SU-DHL-6 (cell line): ENCODE data around the gene TAPT1.

Source experiments
- H2AFZ ChIP-seq: fragments of 200-600 bp; sonication (generic); 2 replicates; pipeline ENCODE4 v1.6.1; 2014; ENCODE audit warnings: low read depth, mild to moderate bottlenecking, moderate library complexity, mixed read lengths, antibody characterized with exemption, low read length; ENCODE audit not compliant: severe bottlenecking
- H3F3A ChIP-seq: fragments of 200-600 bp; shearing (Covaris generic); 2 replicates; pipeline ENCODE4 v1.6.0; 2016; ENCODE audit warnings: antibody characterized with exemption, mild to moderate bottlenecking; ENCODE audit not compliant: insufficient read depth
- H3K27ac ChIP-seq: fragments of 200-600 bp; sonication (generic); 2 replicates; pipeline ENCODE4 v1.5.1; 2016; ENCODE audit warnings: low read depth, mild to moderate bottlenecking, low read length, moderate library complexity, mixed read lengths
- H3K27me3 ChIP-seq: fragments of 200-600 bp; sonication (generic), shearing (Covaris generic); 2 replicates; pipeline ENCODE4 v1.6.0; 2014; ENCODE audit warnings: mild to moderate bottlenecking, low read length
- H3K36me3 ChIP-seq: fragments of 200-600 bp; sonication (generic); 2 replicates; pipeline ENCODE4 v1.6.1; 2014; ENCODE audit warnings: mild to moderate bottlenecking, low read length, mixed read lengths
- H3K4me2 ChIP-seq: fragments of 300-600, 200-600 bp; shearing (Covaris generic), sonication (generic); 2 replicates; pipeline ENCODE4 v1.6.0; 2014; ENCODE audit warnings: low read length, low read depth, mild to moderate bottlenecking; ENCODE audit not compliant: poor library complexity, severe bottlenecking
- H3K4me3 ChIP-seq: fragments of 200-600 bp; sonication (generic); 2 replicates; pipeline ENCODE4 v1.5.1; 2014; ENCODE audit warnings: antibody characterized with exemption, low read length, mild to moderate bottlenecking, mixed read lengths; ENCODE audit not compliant: insufficient read depth, poor library complexity, severe bottlenecking
- H3K79me2 ChIP-seq: fragments of 200-600 bp; sonication (generic); 2 replicates; pipeline ENCODE4 v1.6.1; 2014; ENCODE audit warnings: mild to moderate bottlenecking, low read length, moderate library complexity; ENCODE audit not compliant: insufficient read depth
- H3K9ac ChIP-seq: fragments of 200-600 bp; sonication (generic); 2 replicates; pipeline ENCODE4 v1.7.0; 2014; ENCODE audit warnings: mild to moderate bottlenecking, low read length
- H3K9me2 ChIP-seq: fragments of 200-600 bp; sonication (generic); replicated peaks from 2 replicates; pipeline ENCODE4 v1.6.1; 2014; ENCODE audit warnings: low read length; ENCODE audit not compliant: insufficient read depth
- H3K9me3 ChIP-seq: fragments of 200-600 bp; sonication (generic); 2 replicates; pipeline ENCODE4 v1.6.1; 2014; ENCODE audit warnings: low read length, mixed read lengths; ENCODE audit not compliant: insufficient read depth
- H4K20me1 ChIP-seq: fragments of 200-600 bp; sonication (generic); 2 replicates; pipeline ENCODE4 v1.6.1; 2014; ENCODE audit warnings: low read depth, mild to moderate bottlenecking, antibody characterized with exemption, low read length, moderate library complexity, mixed read lengths
- CTCF ChIP-seq: fragments of 200-600 bp; sonication (generic); IDR thresholded peaks from one replicate; pipeline ENCODE4 v1.5.1; 2017; ENCODE audit warnings: antibody characterized with exemption, mild to moderate bottlenecking, low read length, moderate library complexity; ENCODE audit not compliant: insufficient read depth, poor library complexity, severe bottlenecking
- EZH2phosphoT487 ChIP-seq: fragments of 200-600 bp; sonication (generic), shearing (Covaris generic); conservative IDR thresholded peaks from 2 replicates; pipeline ENCODE4 v1.6.1; 2018; ENCODE audit warnings: mild to moderate bottlenecking, antibody characterized with exemption, low read length, moderate library complexity, mixed read lengths

TAPT1 gene

GRCh38 chr4:16111533-16111932, 114.7 kb downstream of the TAPT1 start:
- H2AFZ ChIP-seq = no peak overlapping the region
- no peaks in the 10 kb centered on the region for H4K20me1 ChIP-seq
- H3F3A ChIP-seq = no peaks in the 10 kb centered on the region
- H3K27me3 ChIP-seq = no peaks in the 10 kb centered on the region
- H3K36me3 ChIP-seq = no peaks in the 10 kb centered on the region
- no peak overlapping the region for H3K4me3 ChIP-seq
- no peak overlapping the region for H3K9ac ChIP-seq
- no peak overlapping the region for H3K27ac ChIP-seq
- no peaks in the 10 kb centered on the region for H3K9me3 ChIP-seq
- no peak overlapping the region for H3K4me2 ChIP-seq
- TF ChIP-seq CTCF = no peak
- no peak for TF ChIP-seq EZH2phosphoT487
- no peaks in the 10 kb centered on the region for H3K9me2 ChIP-seq
- no peaks in the 10 kb centered on the region for H3K79me2 ChIP-seq

GRCh38 chr4:16110661-16111290, 115.5 kb downstream of the TAPT1 start:
- no peaks in the 10 kb centered on the region for H3K36me3 ChIP-seq
- H3K4me2 ChIP-seq = no peak overlapping the region
- no peak overlapping the region for H3K4me3 ChIP-seq
- no peaks in the 10 kb centered on the region for H3F3A ChIP-seq
- H2AFZ ChIP-seq = no peak overlapping the region
- H3K9me3 ChIP-seq = no peaks in the 10 kb centered on the region
- H3K9me2 ChIP-seq = no peaks in the 10 kb centered on the region
- no peak overlapping the region for H3K27ac ChIP-seq
- no peak overlapping the region for H3K9ac ChIP-seq
- no peaks in the 10 kb centered on the region for H3K27me3 ChIP-seq
- no peaks in the 10 kb centered on the region for H4K20me1 ChIP-seq
- TF ChIP-seq EZH2phosphoT487 (no peak), CTCF (no peak)
- H3K79me2 ChIP-seq = no peaks in the 10 kb centered on the region
